GM23248 (cell line): Measurements from ENCODE around the gene IFNL1. TPM values are rescaled to one million over a fixed set of nuclear protein-coding genes. Genes with fewer than 3 reads are reported as not detected.

ENCODE experiments used
- DNase-seq: peaks from one replicate; pipeline ENCODE4 v3.0.0-alpha.2; 2015
- H2AFZ ChIP-seq: fragments of 200-600 bp; sonication (generic); 2 replicates; pipeline ENCODE4 v1.6.1; 2016; ENCODE audit warnings: antibody characterized with exemption
- H3F3A ChIP-seq: fragments of 200-600 bp; sonication (generic); 2 replicates; pipeline ENCODE4 v1.6.1; 2016; ENCODE audit warnings: mild to moderate bottlenecking, antibody characterized with exemption, mixed run types; ENCODE audit not compliant: insufficient read depth
- H3K27ac ChIP-seq: fragments of 200-600 bp; sonication (generic); 2 replicates; pipeline ENCODE4 v1.5.1; 2016; ENCODE audit warnings: mild to moderate bottlenecking
- H3K27me3 ChIP-seq: fragments of 200-600 bp; sonication (generic); replicated peaks from 2 replicates; pipeline ENCODE4 v1.6.1; 2016; ENCODE audit warnings: mild to moderate bottlenecking; ENCODE audit not compliant: insufficient read depth
- H3K36me3 ChIP-seq: fragments of 200-600 bp; sonication (generic); 2 replicates; pipeline ENCODE4 v1.6.1; 2016; ENCODE audit warnings: low read depth, mild to moderate bottlenecking
- H3K4me1 ChIP-seq: fragments of 200-600 bp; sonication (generic); 2 replicates; pipeline ENCODE4 v1.6.1; 2016; ENCODE audit warnings: mild to moderate bottlenecking; ENCODE audit not compliant: insufficient read depth
- H3K4me2 ChIP-seq: fragments of 200-600 bp; sonication (generic); one replicate; pipeline ENCODE4 v1.6.1; 2016; ENCODE audit warnings: mild to moderate bottlenecking; ENCODE audit not compliant: unreplicated experiment
- H3K4me3 ChIP-seq: fragments of 200-600 bp; sonication (generic); 2 replicates; pipeline ENCODE4 v1.5.1; 2016; ENCODE audit warnings: mild to moderate bottlenecking
- H3K79me2 ChIP-seq: fragments of 200-600 bp; sonication (generic); 2 replicates; pipeline ENCODE4 v1.6.1; 2016; ENCODE audit warnings: mild to moderate bottlenecking; ENCODE audit not compliant: insufficient read depth
- H3K9ac ChIP-seq: fragments of 200-600 bp; sonication (generic); 2 replicates; pipeline ENCODE4 v1.6.1; 2016; ENCODE audit warnings: mild to moderate bottlenecking
- H3K9me2 ChIP-seq: fragments of 200-600 bp; sonication (generic); 2 replicates; pipeline ENCODE4 v1.6.1; 2016; ENCODE audit warnings: mixed run types, mild to moderate bottlenecking, moderate library complexity; ENCODE audit not compliant: insufficient read depth
- H3K9me3 ChIP-seq: fragments of 200-600 bp; sonication (generic); one replicate; pipeline ENCODE4 v1.6.1; 2017; ENCODE audit warnings: low read depth
- H4K20me1 ChIP-seq: fragments of 200-600 bp; sonication (generic); 2 replicates; pipeline ENCODE4 v1.6.0; 2016; ENCODE audit not compliant: insufficient read depth
- EZH2 ChIP-seq: fragments of 200-600 bp; sonication (generic); IDR thresholded peaks from 2 replicates; pipeline ENCODE4 v1.6.1; 2018; ENCODE audit warnings: antibody characterized with exemption, mild to moderate bottlenecking; ENCODE audit not compliant: insufficient read depth, poor library complexity, severe bottlenecking
- EZH2phosphoT487 ChIP-seq: fragments of 200-600 bp; sonication (generic); IDR thresholded peaks from 2 replicates; pipeline ENCODE4 v1.6.1; 2018; ENCODE audit warnings: antibody characterized with exemption, moderate library complexity, mild to moderate bottlenecking, low read depth; ENCODE audit not compliant: insufficient read depth
- WGBS, 2 experiments: methylation state at CpG; one replicate each; pipeline ENCODE4 v1.1.6; 2015 to 2017; ENCODE audit warnings: low lambda C conversion rate in 2 of 2, low coverage in 1 of 2; ENCODE audit errors: missing lambda C conversion rate in 2 of 2; 5-methylcytosine and 5-hydroxymethylcytosine counted together
- in situ Hi-C: fragments of 300-500 bp; cut with MboI; formaldehyde crosslinking; loops from 2 replicates; pipeline ENCODE4 v1.15.0; 2020
- polyA plus RNA-seq: library from polyadenylated mRNA; unstranded; fragments of >200 nt; fragmentation: Nextera tagmentation; extraction: Ambion mirVana; gene quantifications from 2 replicates; pipeline ENCODE4 v1.2.1, GENCODE V29; 2016
- total RNA-seq: library from RNA; depleted of rRNA; stranded (reverse); fragments of >200 nt; shearing (Covaris generic); gene quantifications from 2 replicates; pipeline ENCODE4 v1.2.3, GENCODE V29; 2014

IFNL1 gene
- total and polyA plus RNA-seq, 2 experiments from 2014 or later: not detected

DNA sequence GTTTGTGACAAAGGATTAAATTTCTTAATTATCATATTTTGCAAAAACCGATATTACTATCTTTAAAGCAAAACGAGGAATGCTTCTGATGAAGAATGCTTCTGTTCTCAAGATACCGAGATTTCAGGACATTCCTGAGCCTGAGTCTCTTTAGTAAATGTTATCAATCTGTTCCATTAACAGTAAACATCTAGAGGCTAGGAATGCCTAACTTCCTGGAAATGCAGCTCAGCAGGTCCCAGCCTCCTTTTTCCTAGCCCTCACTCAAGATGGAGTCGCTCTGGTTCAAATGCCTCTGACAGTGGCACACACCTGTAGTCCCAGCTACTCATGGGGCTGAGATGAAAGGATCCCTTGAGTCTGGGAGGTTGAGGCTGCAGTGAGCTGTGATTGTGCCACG is 45.1 kb upstream of the IFNL1 start:
- Histone ChIP-seq H2AFZ (no peak overlapping the region), H3K9ac (no peak overlapping the region), H3F3A (no peaks in the 10 kb centered on the region), H3K36me3 (no peaks in the 10 kb centered on the region), H3K27ac (no peak overlapping the region), H3K9me2 (no peaks in the 10 kb centered on the region), H3K4me1 (no peaks in the 10 kb centered on the region), H3K27me3 (peaks cover 60% of the 10 kb centered on the region), H3K79me2 (no peaks in the 10 kb centered on the region), H4K20me1 (no peaks in the 10 kb centered on the region), H3K9me3 (no peaks in the 10 kb centered on the region), H3K4me2 (no peak overlapping the region), H3K4me3 (no peak overlapping the region)
- TF ChIP-seq EZH2phosphoT487 (no peak), EZH2 (no peak)
- no peak for DNase-seq
- WGBS, 2 experiments: 52 to 64% methylated on average over 5 of the region's 5 CpGs
- in situ Hi-C loops: no loop called here

DNA sequence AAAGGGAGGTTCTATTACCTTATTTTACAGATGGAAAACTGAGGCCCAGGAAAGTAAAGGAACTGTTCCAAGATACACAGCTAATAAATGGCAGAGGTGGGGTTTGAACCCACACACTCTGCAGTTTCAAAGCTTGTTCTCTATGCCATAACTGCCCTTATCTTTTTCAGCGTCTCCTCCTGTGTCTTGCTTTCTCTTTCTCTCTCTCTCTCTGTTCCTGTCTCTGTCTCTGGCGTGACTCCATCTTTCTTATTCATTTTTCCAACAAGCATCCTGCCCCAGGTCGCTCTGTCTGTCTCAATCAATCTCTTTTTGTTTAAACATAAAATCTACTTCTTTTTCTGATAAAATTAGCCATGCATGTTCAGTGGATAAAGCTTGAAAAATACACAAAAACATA is 44.4 kb upstream of the IFNL1 start:
- 68 to 69% methylated on average over 3 of the region's 3 CpGs for WGBS, 2 experiments

GRCh38 chr19:39252458-39252857 is 43.7 kb upstream of the IFNL1 start:
- no peak for TF ChIP-seq EZH2
- no peak for TF ChIP-seq EZH2phosphoT487
- H3K79me2 ChIP-seq: no peaks in the 10 kb centered on the region
- peaks cover 66% of the 10 kb centered on the region for H3K27me3 ChIP-seq
- H3F3A ChIP-seq: no peaks in the 10 kb centered on the region
- no peak for DNase-seq
- no peak overlapping the region for H3K9ac ChIP-seq
- WGBS, 2 experiments: 36 to 38% methylated on average over 3 of the region's 3 CpGs
- H3K4me2 ChIP-seq: no peak overlapping the region
- H3K9me3 ChIP-seq: no peaks in the 10 kb centered on the region
- H4K20me1 ChIP-seq: no peaks in the 10 kb centered on the region
- no peak overlapping the region for H2AFZ ChIP-seq
- H3K36me3 ChIP-seq: no peaks in the 10 kb centered on the region
- H3K4me1 ChIP-seq: no peaks in the 10 kb centered on the region
- no peak overlapping the region for H3K4me3 ChIP-seq
- H3K27ac ChIP-seq: no peak overlapping the region
- no peaks in the 10 kb centered on the region for H3K9me2 ChIP-seq
- in situ Hi-C loops: no loop called here

More for the DNA sequence above, 44.4 kb upstream of the IFNL1 start:
- Histone ChIP-seq H2AFZ (no peak overlapping the region), H3K36me3 (no peaks in the 10 kb centered on the region), H3K9me2 (no peaks in the 10 kb centered on the region), H3K4me3 (no peak overlapping the region), H3K4me1 (no peaks in the 10 kb centered on the region), H3K9ac (no peak overlapping the region), H3K27me3 (peaks cover 68% of the 10 kb centered on the region), H4K20me1 (no peaks in the 10 kb centered on the region), H3K27ac (no peak overlapping the region), H3K9me3 (no peaks in the 10 kb centered on the region), H3K79me2 (no peaks in the 10 kb centered on the region), H3F3A (no peaks in the 10 kb centered on the region), H3K4me2 (no peak overlapping the region)
- in situ Hi-C loops: no loop called here
- no peak for TF ChIP-seq EZH2phosphoT487
- TF ChIP-seq EZH2: no peak
- no peak for DNase-seq

DNA sequence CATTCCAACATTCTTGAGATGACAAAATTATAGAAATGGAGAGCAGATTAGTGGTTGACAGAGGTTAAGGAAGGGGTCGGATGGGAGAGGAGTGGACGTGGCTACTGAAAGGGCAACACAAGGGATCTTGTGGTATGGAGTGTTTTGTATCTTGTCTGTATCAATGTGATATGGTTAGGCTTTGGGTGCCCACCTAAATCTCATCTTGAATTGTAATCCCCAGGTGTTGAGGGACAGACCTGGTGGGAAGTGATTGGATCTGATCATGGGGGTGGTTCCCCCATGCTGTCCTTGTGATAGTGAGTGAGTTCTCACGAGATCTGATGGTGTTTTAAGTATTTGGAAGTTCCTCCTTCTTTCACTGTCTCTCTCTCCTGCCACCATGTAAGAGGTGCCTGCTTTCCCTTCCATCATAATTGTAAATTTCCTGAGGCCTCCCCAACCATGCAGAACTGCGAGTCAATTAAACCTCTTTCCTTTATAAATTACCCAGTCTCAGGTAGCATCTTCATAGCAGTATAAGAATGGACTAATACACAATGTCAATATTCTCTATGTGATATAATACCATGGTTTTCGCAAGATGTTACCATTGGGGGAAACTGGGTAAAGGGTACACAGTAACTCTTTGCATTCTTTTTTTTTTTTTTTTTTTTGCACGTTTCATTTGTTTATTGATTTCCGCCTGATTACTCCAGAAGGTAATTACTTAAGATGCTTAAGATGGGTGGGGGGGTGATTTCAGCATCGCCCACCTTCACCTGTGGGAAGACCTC is 42.6 kb upstream of the IFNL1 start:
- Histone ChIP-seq H3K4me1 (no peaks in the 10 kb centered on the region), H3K27me3 (peaks cover 55% of the 10 kb centered on the region), H3K79me2 (no peaks in the 10 kb centered on the region), H3K4me2 (no peak overlapping the region), H3F3A (no peaks in the 10 kb centered on the region), H4K20me1 (no peaks in the 10 kb centered on the region), H3K27ac (no peak overlapping the region), H3K36me3 (no peaks in the 10 kb centered on the region), H3K4me3 (no peak overlapping the region), H2AFZ (no peak overlapping the region), H3K9me3 (no peaks in the 10 kb centered on the region), H3K9me2 (no peaks in the 10 kb centered on the region), H3K9ac (no peak overlapping the region)
- 61 to 69% methylated on average over 8 of the region's 8 CpGs for WGBS, 2 experiments
- no peak for TF ChIP-seq EZH2
- TF ChIP-seq EZH2phosphoT487: no peak
- no peak for DNase-seq
- in situ Hi-C loops: no loop called here
